ENCODE results near the gene JAZF1.

The JAZF1 gene

DNA sequence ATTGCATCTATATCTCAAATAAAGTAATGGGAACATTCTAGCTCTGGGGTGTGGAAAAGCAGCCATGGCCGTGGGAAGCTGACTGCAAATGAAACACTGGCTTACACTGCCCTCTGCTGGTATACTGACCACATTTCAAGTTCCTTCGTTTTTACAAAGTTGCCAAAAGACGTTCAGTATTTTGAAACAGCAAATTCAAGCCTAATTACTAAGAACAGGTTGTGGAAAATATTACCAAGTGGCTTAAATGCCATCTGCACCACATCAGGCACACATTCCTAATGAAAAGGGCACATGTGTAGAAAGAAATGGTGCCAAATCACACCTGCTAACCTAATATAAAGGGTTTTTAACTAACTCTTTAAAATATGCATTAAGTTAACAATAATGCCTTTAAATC lies 83.9 kb downstream of the JAZF1 start:
- DNase-seq, result peak; percentile 73

- DNase-seq, result no peak
Measured at GRCh38 chr7:28095231-28095630, 85.4 kb downstream of the JAZF1 start.

DNA sequence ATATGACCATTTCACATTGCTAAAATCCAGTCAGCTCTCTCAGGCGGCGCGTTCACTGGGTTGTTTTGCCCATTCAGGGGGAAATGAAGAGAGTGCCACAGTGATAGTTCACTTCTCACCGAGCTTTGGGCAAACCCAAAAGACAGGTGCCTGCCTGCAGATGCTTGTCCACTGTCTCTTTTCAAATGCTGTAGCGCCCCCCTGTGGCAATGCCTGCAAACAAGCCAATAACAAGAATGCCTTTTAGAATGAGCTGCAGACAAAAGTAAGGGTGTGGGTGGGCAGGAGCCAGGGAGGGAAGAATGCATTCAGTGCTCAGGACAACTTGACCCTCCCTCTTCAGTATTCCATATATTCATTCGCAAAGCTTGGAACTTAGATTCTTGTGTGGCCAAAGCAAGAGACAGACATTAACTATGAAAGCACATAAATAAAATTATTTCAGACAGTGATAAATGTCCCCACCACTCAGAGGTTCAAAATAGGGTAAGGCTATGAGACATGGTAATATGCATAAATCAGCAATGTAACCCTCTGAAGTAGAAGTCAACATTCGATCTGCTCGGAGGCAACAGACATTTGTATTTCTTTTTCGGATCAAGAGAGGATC lies 86.9 kb downstream of the JAZF1 start:
- peak; percentile 84 for DNase-seq

DNA sequence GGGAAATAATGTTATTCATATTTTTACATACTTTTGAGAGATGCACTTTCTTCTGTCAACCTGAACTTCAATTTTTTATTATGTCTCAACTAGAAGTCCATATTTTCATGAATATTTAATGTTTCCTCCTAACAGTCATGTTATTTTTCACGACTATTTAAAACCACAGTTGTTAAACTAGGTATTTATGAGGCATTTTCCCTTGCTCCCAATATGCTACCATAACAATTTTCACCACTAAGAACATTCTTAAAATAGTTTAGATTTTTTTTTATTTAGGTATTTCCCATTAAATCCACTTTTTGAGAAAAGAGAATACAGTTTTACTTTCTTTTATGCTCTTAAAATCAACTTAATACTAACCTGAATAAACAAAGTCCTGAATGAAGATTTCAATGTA lies 89.4 kb downstream of the JAZF1 start:
- DNase-seq, result no peak

GRCh38 chr7:28088901-28089714 lies 91.5 kb downstream of the JAZF1 start:
- no peak for DNase-seq

- DNase-seq, result no peak
Measured at GRCh38 chr7:28088032-28088431, 92.6 kb downstream of the JAZF1 start.

- DNase-seq, result no peak
Measured at GRCh38 chr7:28086198-28086597, 94.4 kb downstream of the JAZF1 start.

DNA sequence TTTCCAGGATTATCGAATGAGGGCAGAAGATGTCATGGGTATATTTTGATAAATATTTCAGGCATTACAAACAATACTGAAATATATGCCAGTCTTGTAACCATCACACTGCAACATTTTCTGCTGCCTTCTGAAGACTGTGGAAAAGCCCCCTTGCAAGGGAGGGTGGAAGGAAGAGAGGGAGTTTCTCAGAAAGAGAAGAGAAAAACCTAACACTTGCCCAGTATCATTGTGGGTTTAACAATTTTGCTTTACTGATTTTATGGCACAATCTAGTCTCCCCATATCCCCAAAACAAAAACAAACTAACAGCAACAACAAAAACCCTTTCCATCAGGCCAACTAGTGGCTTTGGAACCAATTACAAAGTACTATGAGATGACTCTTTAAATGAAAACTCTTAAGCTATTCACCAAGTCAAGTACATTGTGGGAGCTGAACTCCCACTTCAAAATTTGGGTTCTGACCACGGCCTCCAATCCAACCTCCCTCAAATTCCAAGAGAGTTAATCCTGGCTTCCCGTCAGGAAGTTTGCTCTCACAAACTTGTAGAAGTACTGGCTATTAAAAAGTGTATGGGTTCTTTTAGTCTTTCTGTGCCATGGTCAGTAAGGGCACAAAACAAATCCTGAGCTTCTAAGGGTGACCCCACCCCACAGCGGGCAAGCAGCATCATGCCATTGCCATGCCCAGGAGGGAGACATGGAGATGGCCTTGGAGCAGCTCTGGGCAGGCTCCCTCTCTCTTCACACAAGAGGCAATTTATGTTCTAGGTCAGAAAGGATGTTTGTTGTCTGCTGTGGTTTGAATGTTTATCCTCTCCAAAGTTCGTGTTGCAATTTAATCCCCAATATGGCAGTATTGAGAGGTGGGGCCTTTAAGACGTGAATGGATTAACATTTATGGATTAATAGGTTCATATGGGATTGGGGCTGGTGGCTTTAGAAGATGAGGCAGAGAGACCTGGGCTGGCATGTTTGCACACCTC lies 96.3 kb downstream of the JAZF1 start:
- no peak for DNase-seq

- DNase-seq, result no peak
Measured at GRCh38 chr7:28083164-28083997, 97.2 kb downstream of the JAZF1 start.

DNA sequence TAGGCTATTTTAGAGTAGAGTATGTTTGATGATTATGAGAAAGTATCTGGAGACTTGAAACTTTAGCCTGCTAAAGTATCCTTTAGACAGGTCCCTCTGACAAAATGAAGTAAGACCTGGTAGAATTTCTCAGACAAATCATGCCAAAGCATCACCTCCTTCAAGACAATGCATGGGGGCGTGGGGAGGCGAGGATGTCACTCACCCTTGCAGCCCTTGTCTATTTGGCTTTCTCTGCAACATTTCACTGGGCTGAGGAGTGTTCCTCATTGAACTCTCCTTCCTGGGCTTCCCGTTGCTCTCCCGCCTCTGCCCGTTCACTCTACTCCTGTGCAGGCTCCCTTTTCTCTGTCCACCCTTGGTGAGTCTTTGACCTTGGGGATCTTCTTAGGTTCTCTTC lies 98.5 kb downstream of the JAZF1 start:
- no peak for DNase-seq

DNA sequence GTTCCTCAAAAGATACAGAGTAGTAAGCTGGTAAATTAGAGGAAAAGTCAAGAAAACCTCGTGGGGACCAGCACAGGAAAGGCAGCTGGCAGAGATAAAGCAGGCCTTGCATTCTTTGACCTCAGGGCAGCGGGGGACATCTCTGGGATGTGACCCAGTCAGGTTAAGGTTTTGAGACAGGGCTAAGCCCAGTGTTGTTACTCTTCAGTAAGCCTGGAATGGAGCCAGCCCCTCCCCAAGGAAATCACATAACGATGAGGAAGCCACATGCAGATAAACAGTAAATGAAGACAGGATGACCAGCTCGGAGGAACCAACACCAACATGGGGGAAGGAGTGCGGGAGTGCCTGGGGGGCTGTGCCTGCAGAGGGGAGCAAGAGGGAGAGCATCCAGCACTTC lies 99.6 kb downstream of the JAZF1 start:
- DNase-seq, result no peak

GRCh38 chr7:28078036-28078901 lies 102.3 kb downstream of the JAZF1 start:
- peak; percentile 82 for DNase-seq

DNA sequence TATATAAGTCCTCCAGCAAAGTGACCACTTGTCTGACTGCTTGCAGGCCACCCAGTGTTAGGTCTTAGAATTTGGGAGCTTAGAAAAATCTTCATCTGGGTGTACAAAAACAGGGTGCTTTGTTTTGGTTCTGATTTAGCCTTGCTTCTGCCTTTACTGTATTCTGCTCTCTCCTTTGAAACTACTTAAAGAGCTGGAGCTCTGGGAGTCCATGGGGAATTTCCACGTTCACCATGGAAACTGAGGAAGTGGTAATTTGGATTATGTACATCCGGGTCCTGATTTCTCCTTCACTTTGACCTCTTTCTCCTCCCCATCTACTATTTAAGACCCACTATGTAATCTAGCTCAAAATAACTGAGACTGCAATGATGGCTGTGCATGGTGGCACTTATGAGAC lies 103.0 kb downstream of the JAZF1 start:
- DNase-seq, result no peak

DNA sequence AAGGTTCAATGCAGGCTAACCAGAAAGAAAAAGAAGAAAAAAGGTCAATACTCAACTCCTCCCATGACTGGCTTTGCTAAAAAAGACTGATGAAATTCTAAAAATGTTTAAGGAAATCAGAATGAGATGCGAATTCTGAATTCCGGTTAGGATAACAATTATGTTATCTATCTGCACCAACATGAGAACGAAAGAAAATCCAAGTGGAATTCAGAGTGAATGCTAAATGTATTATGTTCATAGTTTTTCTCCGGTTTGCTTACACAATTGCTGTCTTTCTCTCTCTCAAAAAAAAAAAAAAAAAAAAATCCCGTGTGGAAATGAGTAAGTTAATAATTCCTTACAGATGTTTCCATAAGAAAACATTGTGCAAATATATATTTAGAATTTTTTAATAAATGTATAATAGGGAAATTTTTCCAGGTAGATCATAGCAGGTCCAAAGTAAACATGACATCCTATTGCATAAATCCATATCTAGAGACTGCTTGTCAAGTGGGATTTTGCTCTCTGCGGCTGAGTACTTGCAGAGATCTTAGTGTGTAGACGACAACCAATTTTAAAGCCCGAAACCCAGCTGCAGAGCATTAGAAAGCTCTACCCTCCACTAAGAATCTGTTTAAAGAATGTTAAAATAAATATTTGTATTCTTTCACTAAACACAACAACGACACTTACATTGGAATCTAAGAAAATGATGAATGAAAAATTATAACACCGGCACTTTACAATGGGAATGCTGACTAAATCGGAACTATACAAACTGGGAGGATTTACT lies 104.0 kb downstream of the JAZF1 start:
- DNase-seq, result no peak

- DNase-seq, result no peak
Measured at GRCh38 chr7:28075674-28076358, 104.8 kb downstream of the JAZF1 start.

- DNase-seq, result no peak
Measured at GRCh38 chr7:28072876-28073514, 107.6 kb downstream of the JAZF1 start.

GRCh38 chr7:28071570-28071969 lies 109.0 kb downstream of the JAZF1 start:
- no peak for DNase-seq

GRCh38 chr7:28070297-28071055 lies 110.1 kb downstream of the JAZF1 start:
- no peak for DNase-seq

GRCh38 chr7:28069807-28070206 lies 110.8 kb downstream of the JAZF1 start:
- DNase-seq, result no peak

Data from activated effector memory CD4-positive, alpha-beta T cell treated with anti-CD3 and anti-CD28 coated beads, Interleukin-2, amount 50 U/mL, for 16 hours (primary cell).